GM12801 (cell line): ENCODE results near the gene SLC22A1.

Experiments used
- CTCF ChIP-seq: IDR thresholded peaks from one replicate; pipeline ENCODE4 v1.5.1; 2011; ENCODE audit warnings: control low read depth; ENCODE audit not compliant: insufficient read length; ENCODE audit errors: extremely low read depth

Gene SLC22A1

GRCh38 chr6:160081398-160081797, 40.2 kb upstream of the SLC22A1 start:
- TF ChIP-seq CTCF: no peak

GRCh38 chr6:160082627-160083026, 39.0 kb upstream of the SLC22A1 start:
- TF ChIP-seq CTCF: no peak

GRCh38 chr6:160084198-160084776, 37.3 kb upstream of the SLC22A1 start:
- no peak for TF ChIP-seq CTCF

- TF ChIP-seq CTCF: no peak
Measured at GRCh38 chr6:160085226-160085625, 36.4 kb upstream of the SLC22A1 start.

GRCh38 chr6:160085713-160086505, 35.7 kb upstream of the SLC22A1 start:
- no peak for TF ChIP-seq CTCF

- no peak for TF ChIP-seq CTCF
Measured at GRCh38 chr6:160086754-160087153, 34.9 kb upstream of the SLC22A1 start.

GRCh38 chr6:160088069-160088783, 33.4 kb upstream of the SLC22A1 start:
- no peak for TF ChIP-seq CTCF
